OCI-M2 (cell line): ENCODE measurements around the gene FBXL16.
"Not testable (repeated sequence)": the region's sequence is repeated elsewhere in the genome, so short reads cannot be mapped to it uniquely, and the experiment has no call there.

ENCODE experiments used
- DNase-seq: peaks from one replicate; lab custom pipeline; 2025; ENCODE audit not compliant: unreplicated experiment; lab: John Stamatoyannopoulos, UW

The FBXL16 gene, protein sequence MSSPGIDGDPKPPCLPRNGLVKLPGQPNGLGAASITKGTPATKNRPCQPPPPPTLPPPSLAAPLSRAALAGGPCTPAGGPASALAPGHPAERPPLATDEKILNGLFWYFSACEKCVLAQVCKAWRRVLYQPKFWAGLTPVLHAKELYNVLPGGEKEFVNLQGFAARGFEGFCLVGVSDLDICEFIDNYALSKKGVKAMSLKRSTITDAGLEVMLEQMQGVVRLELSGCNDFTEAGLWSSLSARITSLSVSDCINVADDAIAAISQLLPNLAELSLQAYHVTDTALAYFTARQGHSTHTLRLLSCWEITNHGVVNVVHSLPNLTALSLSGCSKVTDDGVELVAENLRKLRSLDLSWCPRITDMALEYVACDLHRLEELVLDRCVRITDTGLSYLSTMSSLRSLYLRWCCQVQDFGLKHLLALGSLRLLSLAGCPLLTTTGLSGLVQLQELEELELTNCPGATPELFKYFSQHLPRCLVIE

DNA sequence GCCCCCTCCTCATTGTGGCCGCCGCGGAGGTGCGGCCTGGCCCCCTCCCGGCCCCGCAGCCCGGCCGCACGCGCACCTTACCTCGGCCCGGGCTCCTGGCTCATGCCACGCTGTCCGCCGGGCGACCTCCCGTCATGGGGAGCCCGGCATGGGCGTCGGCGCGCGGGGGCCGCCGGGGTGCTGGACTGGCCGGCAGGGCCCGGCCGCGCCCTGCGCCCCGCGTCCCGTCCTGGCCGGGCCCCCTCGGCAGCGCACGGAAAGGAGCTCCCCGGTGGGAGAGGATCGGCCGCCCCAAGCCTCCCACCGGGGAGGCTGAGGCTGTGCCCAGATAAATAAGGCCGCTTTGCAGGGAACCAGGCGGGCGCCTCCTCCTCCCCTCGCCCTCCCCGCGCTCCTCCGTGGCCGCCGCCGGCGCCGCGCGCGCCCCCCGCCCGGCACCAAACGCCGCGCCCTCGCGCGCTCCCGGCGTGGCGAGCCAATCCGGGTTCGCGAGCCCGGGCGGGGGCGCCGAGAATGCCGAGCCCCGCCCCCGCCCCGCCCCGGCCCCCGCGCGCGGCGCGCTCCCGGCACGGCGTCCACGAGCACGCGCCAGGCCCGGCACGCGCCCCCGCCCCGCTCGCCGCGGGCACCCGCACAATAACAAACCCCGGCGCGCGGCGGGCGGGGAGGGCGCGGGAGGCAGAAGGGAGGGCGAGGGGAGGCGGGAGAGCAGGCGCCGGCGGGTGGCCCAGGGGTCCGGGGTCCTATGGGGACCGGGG, at the start of gene FBXL16:
FBXL16 (minus strand) TSS at position 371 of the 758 bp plus-strand sequence. CDS start 8,396 bp downstream, outside the sequence.
- no peak for DNase-seq

DNA sequence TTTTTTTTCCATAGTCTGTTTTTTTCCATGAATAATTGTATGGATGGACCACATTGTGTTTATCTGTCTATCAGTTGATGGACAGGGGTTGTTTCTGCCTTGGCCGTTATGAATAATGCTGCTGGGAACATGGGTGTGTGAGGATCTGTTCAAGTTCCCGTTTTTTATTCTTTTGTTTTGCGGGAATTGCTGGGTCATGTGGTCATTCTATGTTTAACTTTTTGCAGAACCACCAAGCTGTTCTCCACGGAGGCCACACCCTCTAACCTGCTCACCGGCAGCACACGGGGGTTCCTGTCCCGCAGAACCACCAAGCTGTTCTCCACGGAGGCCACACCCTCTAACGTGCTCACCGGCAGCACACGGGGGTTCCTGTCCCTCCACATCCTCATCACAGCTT, 49.1 kb upstream of the FBXL16 start:
- no peak for DNase-seq

DNA sequence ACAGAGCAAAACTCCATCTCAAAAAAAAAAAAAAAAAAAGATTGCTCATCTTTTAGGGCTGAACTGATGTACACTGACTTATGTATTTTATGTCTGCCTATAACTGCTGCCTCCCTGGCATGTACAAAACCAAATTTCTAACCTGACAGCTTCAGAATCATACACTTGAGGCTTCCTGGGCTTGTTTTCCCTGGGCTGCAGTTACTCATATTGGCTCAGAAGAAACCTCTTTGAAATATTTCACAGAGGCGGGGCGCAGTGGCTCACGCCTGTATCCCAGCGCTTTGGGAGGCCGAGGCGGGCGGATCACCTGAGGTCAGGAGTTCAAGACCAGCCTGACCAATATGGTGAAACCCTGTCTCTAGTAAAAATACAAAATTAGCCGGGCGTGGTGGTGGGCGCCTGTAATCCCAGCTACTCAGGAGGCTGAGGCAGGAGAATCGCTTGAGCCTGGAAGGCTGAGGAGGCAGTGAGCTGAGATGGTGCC, 48.6 kb upstream of the FBXL16 start:
- not testable (repeated sequence) for DNase-seq

DNA sequence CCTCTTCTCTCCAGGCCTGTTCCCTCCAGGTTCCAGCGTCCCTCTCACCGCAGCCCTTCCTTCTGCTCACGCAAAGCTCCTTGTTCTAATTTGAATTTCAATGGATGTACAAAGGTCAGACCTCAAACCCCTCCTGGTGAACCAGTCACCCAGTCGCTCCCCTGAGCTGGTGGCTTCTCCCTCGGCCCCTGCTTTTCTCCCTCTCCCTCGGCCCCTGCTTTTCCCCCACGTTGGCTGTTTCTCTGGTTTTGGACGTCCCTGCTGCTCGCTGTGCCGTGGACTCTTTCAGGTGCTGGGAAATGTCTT, 46.4 kb upstream of the FBXL16 start:
- DNase-seq, result no peak

DNA sequence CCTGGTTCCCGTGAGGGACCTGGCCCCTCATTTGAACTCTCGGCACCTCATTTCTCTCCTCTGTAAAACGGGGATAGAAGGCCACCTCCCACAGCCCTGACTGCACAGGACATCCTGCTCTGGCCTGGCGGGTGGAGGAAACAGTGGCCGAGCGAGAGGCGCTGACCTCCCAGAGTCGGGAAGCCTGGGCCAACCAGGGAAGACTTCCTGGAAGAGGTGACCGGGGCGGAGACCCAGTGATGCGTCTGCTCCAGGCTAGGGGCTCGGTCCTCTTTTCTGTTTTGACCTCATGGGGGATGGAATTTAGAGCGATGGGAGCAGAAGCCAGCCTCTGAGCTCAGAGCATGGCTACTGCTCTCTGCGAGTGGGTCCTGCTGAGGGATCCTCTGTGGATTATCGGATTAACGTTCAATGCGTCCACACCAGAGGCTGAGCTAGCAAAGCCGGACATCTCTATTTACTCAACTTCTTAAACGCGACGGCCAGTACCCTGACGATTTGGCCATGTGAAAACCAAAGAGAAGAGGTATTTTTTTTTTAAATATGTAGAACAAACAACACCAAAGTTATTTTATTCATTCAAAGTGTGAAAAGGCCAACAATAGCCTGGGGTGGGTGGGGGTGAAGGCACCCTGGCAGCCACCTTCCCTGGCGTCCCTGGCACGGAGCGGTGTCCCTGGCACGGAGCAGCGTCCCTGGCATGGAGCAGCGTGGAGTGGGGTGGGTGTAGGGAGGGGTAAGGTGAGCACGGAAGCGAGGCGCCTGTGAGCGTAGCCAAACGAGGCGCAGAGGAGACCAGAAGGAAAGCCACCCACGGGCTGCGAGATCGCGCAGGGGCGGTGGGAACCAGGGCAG, 45.8 kb upstream of the FBXL16 start:
- DNase-seq, result no peak

DNA sequence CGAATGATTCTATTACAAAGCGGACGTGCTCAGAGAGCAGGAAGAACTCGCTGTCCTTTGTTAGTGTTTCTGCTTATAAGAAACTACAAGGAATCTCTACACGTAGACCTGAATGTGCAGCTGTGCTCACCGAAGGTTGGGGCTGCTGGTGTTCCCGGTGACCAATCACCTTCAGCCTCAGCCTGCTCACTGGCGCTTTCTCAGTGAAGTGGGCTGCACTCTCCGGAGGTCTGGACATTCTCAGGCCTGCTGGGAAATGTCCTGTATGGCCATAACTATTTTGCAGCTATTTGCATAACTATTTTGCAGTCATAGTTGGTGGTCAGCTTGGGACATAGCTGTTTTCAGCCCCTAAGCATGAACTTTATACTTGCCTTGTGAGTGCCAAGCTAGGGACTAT, 44.9 kb upstream of the FBXL16 start:
- no peak for DNase-seq

DNA sequence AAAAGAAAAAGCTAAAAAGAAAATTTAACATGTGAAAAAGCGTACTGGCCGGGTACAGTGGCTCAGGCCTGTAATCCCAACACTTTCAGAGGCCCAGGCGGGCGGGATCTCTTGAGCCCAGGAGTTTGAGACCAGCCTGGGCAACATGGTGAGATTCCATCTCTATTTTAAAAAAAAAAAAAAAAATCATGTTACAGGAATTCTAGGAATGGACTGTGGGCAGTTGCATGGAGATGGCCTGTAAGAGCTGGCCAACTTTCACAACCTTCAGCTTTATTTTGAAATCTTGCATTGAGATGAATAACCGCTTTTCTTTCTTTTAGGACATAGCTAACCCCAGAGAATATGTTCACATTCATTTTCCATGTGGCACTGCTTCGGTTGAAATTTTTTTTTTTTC, 43.4 kb upstream of the FBXL16 start:
- no peak for DNase-seq

DNA sequence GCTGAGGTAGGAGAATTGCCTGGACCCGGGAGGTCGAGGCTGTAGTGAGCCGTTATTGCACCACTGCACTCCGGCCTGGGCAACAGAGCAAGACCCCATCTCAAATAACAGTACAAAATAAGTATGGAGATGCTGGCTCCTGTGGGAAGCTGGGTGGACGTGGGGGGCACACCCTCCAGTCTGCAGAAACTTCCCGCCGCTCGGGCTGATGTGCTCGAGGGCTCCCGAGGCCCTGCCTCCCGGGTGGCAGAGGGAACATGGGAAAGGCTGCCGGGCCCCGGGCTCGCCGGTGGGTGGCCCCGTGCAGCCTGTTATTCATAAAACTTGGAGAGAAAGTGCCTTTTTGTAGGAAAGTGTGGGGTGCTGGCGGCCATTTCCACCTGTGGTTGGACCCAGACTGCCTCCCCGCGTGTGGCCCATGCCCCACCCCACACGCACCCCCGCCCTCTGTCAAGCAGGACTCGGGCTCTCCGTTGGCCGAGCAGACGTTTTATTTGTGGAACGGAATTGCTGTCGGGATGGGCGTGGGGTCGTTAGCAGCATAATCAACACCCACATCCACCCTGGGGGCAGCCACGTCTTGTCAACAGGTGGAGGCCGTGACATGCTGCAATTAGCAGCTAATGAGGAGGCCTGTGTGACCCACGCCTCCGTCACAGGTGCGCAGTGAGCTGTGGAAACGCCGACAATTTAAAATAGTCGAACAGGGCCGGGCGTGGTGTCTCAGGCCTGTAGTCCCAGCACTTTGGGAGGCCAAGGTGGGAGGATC, 42.6 kb upstream of the FBXL16 start:
- DNase-seq, result no peak

DNA sequence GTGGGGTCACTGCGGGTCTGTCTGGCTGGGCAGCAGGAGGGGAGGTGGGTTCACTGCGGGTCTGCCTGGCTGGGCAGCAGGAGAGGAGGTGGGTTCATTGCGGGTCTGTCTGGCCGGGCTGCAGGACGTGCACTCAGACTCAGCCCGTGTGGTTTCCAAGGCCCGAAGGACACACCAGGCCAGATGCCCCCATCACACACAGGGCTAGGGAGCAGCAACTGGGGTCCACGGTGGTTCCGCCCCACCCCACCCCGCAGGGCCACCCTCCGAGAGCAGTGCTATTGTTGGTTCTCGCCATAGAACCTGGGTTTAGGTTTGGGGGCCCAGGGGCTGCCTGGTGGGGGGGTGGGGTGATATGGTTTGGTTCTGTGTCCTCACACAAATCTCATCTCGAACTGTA, 41.0 kb upstream of the FBXL16 start:
- DNase-seq, result no peak

DNA sequence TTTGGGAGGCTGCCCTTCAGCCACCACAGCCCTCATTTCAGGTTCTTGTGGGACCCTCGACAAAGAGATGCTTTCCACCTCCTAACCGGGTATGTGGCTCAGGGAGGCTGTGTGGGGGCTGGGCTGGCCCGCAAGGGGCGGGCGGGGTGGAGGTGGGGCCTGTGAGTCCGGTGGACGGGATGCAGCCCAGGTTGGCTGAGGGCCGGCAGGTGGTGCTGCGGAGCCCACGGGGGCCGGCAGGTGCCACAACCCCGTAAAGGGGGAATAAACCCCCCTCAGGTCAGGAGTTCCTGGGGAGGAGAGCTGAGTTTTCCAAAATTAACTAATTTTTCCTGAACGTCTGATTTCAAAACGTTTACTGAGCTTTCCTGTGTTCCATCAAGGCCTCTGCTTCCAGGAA, 40.1 kb upstream of the FBXL16 start:
- DNase-seq, result no peak

DNA sequence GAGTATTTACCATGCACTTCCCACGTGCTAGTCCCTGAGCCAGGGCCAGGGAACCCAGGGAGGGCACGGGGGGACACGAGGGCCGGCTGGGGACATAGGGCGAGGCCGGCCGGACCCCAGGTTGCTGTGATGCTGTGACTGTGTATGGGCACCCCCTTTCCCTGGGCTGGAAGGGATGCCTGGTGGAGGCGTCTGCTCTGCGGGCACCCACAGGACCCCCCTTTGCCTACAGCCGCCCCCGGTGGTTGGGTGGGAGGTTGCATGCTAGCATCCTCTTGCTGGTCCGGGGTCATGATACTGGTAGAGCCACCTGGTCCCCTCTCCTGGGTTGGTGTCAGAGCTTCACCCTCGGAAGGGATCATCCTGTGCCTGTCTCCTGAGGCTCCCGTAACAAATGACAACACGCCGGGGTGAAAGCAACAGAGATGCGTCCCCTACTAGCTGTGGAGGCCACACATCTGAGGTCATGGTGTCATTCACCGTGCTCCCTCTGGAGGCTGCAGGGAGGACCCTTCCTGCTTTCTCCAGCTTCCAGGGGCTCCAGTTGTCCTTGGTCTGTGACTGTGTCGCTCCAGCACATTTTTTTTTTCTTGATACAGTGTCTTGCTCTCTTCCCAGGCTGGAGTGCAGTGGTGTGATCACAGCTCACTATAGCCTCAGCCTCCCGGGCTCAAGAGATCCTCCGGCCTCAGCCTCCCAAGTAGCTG, 38.3 kb upstream of the FBXL16 start:
- DNase-seq, result no peak

DNA sequence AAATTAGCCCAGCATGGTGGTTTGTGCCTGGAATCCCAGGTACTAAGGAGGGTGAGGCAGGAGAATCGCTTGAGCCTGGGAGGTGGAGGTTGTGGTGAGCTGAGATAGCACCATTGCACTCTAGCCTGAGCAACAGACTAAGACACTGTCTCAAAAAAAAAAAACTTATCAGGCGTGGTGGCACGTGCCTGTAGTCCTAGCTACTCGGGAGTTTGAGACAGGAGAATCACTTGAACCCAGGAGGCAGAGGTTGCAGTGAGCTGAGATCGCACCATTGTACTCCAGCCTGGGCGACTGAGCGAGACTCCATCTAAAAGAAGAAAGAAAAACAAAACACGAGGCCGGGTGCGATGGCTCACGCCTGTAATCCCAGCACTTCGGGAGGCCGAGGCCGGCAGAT, 37.3 kb upstream of the FBXL16 start:
- not testable (repeated sequence) for DNase-seq

DNA sequence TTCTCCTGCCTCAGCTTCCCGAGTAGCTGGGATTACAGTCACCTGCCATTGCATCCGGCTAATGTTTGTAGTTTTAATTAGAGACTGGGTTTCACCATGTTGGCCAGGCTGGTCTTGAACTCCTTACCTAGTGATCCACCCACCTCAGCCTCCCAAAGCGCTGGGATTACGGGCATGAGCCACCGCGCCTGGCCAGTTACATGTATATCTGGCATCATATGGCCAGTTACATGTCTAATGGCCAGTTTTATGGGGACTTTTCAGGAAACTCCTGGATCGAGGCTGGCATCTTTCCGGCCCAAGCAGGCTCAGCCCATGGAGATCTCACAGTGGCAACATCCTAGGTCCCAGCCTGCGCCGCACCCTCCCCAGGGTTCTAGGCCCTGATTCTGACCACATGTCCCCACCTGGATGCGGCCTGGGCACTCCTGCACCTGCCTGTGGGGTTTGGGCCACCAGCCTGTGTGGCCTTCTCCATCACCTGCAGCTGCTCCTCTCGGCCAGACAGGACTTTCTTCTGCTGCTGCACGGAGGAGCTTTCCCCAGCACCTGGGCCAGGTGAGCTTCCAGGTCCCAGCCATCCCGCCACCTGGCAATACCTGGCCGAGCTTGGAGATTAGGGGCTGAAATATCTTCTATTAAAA, 36.5 kb upstream of the FBXL16 start:
- DNase-seq, result no peak

DNA sequence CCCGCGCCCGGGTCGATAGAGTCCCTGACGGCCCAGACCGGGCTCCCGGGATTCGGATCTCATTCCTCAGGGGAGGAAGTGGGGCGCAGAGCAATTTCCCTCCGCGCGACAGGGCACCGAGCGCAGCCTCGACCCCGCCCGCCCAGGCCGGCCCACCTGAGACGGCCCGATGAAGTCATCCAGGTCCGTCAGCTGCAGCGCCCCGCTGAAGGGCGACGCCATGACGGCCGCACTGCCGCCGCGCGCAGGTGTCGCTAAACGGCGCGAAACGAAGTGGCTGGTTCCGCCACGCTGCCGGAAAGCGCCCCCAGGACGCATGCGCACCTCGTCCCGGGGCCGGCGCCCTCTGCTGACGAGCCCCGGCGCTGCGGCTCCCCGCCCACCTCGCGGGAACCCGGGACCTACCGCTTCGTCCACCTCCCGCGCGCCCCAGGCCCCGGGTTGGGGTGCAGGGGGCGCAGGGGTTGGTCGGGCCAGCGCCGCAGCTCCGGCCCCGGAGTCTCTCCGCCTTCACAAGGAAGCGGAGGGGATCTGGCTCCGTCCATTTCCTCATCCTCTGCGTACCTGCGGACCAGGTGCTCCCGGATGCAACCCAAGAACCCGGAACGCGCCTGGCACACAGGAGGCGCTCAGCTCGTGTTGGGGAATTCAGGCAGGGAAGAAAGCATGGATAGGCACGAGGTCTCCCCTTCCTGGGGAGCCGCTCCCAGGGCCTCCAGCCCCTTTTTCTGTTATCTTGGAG, 35.3 kb upstream of the FBXL16 start, which contains the start of gene CIAO3:
CIAO3 (minus strand) TSS at position 234 of the 742 bp plus-strand sequence; CDS start at position 222, 12 bp downstream.
- peak; percentile 42 for DNase-seq

DNA sequence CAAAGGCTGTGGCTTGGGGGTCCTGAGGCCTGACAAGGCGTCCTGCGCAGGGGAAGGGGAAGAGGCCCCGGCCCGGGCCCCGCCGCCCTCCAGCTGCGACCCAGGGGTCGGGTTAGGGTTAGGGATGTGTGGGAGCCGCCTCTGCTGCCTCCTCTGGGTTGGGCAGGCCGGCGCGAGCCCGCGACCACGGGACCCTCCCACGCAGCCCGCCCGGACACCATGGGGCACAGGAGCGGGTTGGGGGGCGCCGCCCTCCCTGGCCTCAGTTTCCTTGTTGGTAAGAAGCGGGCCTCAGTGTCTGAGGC, 34.8 kb upstream of the FBXL16 start:
- DNase-seq, result no peak

DNA sequence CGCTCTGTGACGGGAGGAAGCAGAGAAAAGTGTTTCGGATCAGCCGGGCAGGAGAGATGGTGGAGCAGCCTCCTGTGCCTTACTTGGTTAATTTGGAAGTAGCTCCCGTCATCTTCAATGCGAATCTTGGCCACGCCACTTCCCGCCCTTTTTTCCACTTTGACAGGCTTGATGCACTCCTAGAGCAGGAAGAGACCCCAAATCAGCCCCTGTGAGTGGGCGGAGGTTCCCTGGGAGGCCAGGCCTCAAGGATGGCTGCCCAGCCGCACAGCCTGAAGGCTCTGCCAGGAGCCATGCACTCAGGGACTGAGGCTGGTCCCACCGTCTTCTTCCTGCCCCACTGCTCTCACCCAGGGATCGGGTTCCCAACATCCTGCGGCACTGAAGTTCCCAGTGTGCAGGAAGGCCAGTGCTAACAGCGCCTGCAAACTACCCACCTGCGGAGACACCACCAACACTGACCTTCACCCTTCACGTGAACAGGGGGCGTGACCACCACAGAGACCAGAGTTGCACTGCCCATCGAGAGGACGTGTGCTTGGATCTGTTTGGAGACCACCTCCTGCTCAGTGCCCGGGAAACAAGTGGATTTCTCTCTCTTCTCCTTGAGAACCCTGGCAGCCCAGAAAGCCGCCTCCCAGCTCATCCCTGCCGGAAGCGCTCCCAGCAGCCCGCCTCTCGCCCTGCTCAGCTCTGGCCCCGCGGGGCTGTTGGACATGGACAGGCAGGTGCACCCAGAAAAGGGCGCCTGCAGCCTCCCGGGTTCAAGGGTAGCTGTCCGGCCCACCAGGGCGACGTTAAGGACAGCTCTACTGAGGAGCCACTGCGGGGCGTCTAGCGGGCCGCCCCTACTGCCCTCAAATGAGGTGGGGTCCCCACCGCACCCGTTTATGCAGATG, 34.2 kb upstream of the FBXL16 start:
- DNase-seq, result no peak

DNA sequence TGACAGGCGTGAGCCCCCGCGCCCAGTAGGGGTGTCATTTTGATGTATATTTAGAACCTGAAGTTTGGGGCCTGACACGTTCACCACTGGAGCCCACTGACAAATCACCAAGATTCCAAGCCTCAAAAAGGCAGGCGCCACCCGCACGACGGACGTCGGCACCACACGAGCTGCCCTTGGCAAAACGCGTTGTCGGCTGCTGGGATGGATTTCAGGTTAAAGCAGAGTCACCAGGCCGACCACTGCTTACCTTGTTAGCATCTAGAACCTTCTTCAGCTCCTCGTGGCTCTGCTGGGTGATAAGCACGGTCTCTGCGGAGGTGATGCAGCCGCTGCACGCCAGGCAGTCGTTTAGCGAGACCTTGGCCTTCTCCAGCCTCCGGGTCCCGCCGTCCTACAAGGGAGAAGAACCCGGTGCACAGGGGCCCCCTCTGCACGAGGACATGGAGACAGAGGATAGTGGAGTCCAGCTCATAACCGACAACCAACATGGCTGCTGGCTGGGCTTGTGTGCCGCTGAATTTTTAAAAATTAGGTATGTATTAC, 31.4 kb upstream of the FBXL16 start:
- DNase-seq, result no peak
